Measurements from ENCODE around the gene C3orf52. TPM values are rescaled to one million over a fixed set of nuclear protein-coding genes. Genes with fewer than 3 reads are reported as not detected.

The C3orf52 gene
- total RNA-seq, 2 experiments from 2014 or later, result 2.0 to 3.3 TPM

DNA sequence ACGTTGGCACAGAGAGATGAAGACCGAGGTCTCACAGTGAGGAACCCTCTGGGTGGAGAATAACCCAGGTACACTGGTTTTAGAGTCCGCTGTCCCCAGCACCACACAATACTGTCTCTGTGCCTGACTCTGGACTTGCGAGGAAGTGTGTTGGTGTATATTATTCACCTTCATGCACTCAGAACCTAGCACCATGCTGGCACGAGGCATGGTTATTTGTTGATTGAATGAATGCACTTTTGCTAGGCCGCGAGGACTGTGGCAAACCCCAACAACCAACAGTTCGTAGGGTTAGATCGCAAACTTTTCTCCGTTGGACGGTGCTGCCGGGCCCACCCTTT lies 484 bp upstream of the C3orf52 start:
- ATAC-seq (peak; percentile 1), DNase-seq (no peak)
- Mint-ChIP-seq H3K4me3 (peak overlapping the region; percentile 75), H3K36me3 (ENCODE audit: low read depth) (no peaks in the 10 kb centered on the region), H3K27me3 (peaks cover 22% of the 10 kb centered on the region), H3K27ac (no peak overlapping the region), H3K9me3 (no peaks in the 10 kb centered on the region), H3K4me1 (ENCODE audit: low read depth) (peaks cover 20% of the 10 kb centered on the region)
- ChIA-PET POLR2A (no interaction called here), CTCF (no interaction called here)
- intact Hi-C loops (cut with micrococcal nuclease), result no loop called here
- TF ChIP-seq, protein P1, sequence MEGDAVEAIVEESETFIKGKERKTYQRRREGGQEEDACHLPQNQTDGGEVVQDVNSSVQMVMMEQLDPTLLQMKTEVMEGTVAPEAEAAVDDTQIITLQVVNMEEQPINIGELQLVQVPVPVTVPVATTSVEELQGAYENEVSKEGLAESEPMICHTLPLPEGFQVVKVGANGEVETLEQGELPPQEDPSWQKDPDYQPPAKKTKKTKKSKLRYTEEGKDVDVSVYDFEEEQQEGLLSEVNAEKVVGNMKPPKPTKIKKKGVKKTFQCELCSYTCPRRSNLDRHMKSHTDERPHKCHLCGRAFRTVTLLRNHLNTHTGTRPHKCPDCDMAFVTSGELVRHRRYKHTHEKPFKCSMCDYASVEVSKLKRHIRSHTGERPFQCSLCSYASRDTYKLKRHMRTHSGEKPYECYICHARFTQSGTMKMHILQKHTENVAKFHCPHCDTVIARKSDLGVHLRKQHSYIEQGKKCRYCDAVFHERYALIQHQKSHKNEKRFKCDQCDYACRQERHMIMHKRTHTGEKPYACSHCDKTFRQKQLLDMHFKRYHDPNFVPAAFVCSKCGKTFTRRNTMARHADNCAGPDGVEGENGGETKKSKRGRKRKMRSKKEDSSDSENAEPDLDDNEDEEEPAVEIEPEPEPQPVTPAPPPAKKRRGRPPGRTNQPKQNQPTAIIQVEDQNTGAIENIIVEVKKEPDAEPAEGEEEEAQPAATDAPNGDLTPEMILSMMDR (IDR thresholded peaks at IDR 0.05), result no peak

DNA sequence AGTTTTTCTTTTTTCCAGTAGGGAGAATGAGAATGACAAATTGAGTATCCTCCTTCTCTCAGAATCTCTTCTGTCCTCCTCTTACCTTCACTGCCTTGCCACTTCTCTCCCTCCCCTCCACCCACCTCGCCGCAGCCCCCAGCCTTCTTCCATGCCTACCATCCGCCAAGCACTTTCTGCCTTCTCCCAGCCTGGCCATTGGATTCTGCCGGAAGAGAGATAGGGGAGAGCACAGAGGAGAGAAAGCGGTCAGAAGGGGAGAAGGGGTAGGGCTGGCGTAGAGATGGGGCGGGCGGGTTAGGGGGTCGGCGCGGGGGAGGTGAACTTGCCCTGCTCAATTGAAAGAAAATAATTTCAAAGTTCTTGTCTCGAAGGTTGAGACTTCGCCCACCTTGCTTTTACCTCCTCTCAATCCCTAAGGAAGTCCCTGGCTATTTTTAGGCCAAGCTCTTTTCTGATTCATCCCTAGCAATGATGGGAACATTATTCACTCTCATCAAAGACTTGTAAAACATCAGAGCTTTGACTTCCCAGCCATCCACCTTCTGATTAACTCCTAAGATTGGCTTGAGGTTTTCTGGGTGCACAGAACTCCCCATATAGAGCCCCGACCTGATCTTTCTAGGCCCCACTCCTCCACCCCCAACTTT lies 811 bp downstream of the C3orf52 start:
- H3K4me1 Mint-ChIP-seq (ENCODE audit: low read depth), result peaks cover 20% of the 10 kb centered on the region
- CTCF ChIA-PET, result interaction anchor here (1.1 kb wide), 1 partner anchor 119 kb away, joined by 3 read pairs; no protein-coding TSS in a partner anchor
- ATAC-seq (no peak), DNase-seq (no peak)
- peaks cover 22% of the 10 kb centered on the region for H3K27me3 Mint-ChIP-seq
- H3K4me3 Mint-ChIP-seq, result peak overlapping the region; percentile 75
- H3K36me3 Mint-ChIP-seq (ENCODE audit: low read depth), result no peaks in the 10 kb centered on the region
- intact Hi-C loops (cut with micrococcal nuclease), result no loop called here
- POLR2A ChIA-PET, result interaction anchor here (0.6 kb wide), 1 partner anchor 16 kb away, joined by 3 read pairs; no protein-coding TSS in a partner anchor
- TF ChIP-seq, protein P1 (IDR thresholded peaks at IDR 0.05), result no peak
- no peaks in the 10 kb centered on the region for H3K9me3 Mint-ChIP-seq
- peak overlapping the region; percentile 53 for H3K27ac Mint-ChIP-seq

DNA sequence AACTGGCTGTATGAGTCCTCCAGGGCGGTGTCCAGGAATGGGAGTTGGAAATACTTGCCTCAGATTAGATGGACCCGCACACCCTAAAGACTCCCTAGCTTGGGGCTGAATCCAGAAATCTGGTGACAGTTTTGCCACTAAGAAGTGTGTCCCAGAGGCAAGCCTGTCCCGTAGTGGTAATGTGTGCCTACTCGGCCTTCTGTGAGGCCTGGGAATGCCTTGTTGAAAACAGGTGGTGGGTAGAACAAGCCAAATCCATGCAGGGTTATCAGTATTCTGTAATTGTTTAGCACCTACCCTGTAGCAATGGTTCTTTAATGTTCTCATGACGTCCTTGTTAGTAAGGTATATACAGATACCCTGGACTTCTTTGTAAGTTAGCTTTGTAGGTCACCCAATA lies 1.6 kb downstream of the C3orf52 start:
- Mint-ChIP-seq H3K27me3 (peaks cover 22% of the 10 kb centered on the region), H3K4me3 (no peak overlapping the region), H3K4me1 (ENCODE audit: low read depth) (peaks cover 26% of the 10 kb centered on the region), H3K9me3 (no peaks in the 10 kb centered on the region), H3K27ac (no peak overlapping the region), H3K36me3 (ENCODE audit: low read depth) (no peaks in the 10 kb centered on the region)
- intact Hi-C loops (cut with micrococcal nuclease), result no loop called here
- no peak for ATAC-seq
- ChIA-PET CTCF (interaction anchor here (0.8 to 1.5 kb wide), 3 partner anchors 24 to 120 kb away, joined by 3 to 4 read pairs (median 3); no protein-coding TSS in a partner anchor), POLR2A (no interaction called here)
- DNase-seq, result no peak
- TF ChIP-seq, protein P1 (IDR thresholded peaks at IDR 0.05), result no peak

DNA sequence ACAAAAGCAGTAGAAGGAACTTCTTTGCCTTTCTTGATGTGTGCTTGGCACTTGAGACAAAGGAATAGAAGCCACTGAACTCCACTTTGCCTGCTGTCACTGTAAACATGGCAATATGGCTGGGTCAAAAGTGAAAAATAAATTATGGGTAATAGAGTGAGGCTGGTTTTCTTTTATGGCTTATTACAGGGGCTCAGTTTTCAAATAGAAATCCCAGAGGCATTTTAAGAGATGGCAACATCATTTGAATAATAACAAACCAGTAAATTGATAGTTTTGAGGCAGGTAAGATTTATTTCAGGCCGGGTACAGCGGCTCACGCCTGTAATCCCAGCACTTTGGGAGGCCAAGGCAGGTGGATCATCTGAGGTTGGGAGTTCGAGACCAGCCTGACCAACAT lies 2.8 kb downstream of the C3orf52 start:
- CTCF ChIA-PET, result interaction anchor here (0.8 to 1.5 kb wide), 2 partner anchors 9 to 23 kb away, joined by 3 to 4 read pairs; no protein-coding TSS in a partner anchor
- H3K36me3 Mint-ChIP-seq (ENCODE audit: low read depth), result no peaks in the 10 kb centered on the region
- no peak overlapping the region for H3K4me3 Mint-ChIP-seq
- DNase-seq, result no peak
- H3K27ac Mint-ChIP-seq, result no peak overlapping the region
- peaks cover 22% of the 10 kb centered on the region for H3K27me3 Mint-ChIP-seq
- POLR2A ChIA-PET, result interaction anchor here (0.6 kb wide), 2 partner anchors 29 to 404 kb away, joined by 3 read pairs; no protein-coding TSS in a partner anchor
- H3K4me1 Mint-ChIP-seq (ENCODE audit: low read depth), result peaks cover 32% of the 10 kb centered on the region
- ATAC-seq, result no peak
- TF ChIP-seq, protein P1 (IDR thresholded peaks at IDR 0.05), result no peak
- no peaks in the 10 kb centered on the region for H3K9me3 Mint-ChIP-seq
- intact Hi-C loops (cut with micrococcal nuclease), result no loop called here
